Neutrophil (primary cell): ENCODE measurements around the gene STK33.

ENCODE experiments used
- H3K27ac ChIP-seq: fragments of 200-600 bp; sonication (generic); 2 replicates; pipeline ENCODE4 v1.5.1; 2016; ENCODE audit warnings: mild to moderate bottlenecking, moderate library complexity
- H3K27me3 ChIP-seq: fragments of 200-600 bp; sonication (generic); 2 replicates; pipeline ENCODE4 v1.6.0; 2016; ENCODE audit warnings: mild to moderate bottlenecking
- H3K36me3 ChIP-seq: fragments of 200-600 bp; sonication (generic); 2 replicates; pipeline ENCODE4 v1.5.1; 2017
- H3K4me1 ChIP-seq, 2 experiments: fragments of 200-600 bp in 1 of 2; sonication (generic) in 1 of 2; 1 replicate in 1 of 2; 2 replicates in 1 of 2; pipeline versions ENCODE4 v1.5.1 to v1.6.1; 2013 to 2016; ENCODE audit warnings: low read depth in 1 of 2, low read length in 1 of 2, mild to moderate bottlenecking in 1 of 2, moderate library complexity in 1 of 2; ENCODE audit not compliant: control insufficient read depth in 1 of 2, insufficient read depth in 1 of 2
- H3K4me3 ChIP-seq, 2 experiments: fragments of 200-600 bp in 1 of 2; sonication (generic) in 1 of 2; 1 replicate in 1 of 2; 2 replicates in 1 of 2; pipeline ENCODE4 v1.5.1; 2013 to 2016; ENCODE audit warnings: low read depth in 1 of 2, low read length in 1 of 2, mild to moderate bottlenecking in 1 of 2, moderate library complexity in 1 of 2
- H3K9me3 ChIP-seq: fragments of 200-600 bp; sonication (generic); 2 replicates; pipeline ENCODE4 v1.5.1; 2016
- TF ChIP-seq, protein P1 (sequence below): fragments of 200-600 bp; sonication (generic); IDR thresholded peaks from 2 replicates; pipeline ENCODE4 v1.5.1; 2016; ENCODE audit warnings: antibody characterized with exemption

STK33 gene

GRCh38 chr11:8372641-8373381, 221.2 kb downstream of the STK33 start:
- H3K27ac ChIP-seq, result no peak overlapping the region
- H3K36me3 ChIP-seq, result no peaks in the 10 kb centered on the region
- H3K4me3 ChIP-seq, result no peak overlapping the region
- H3K9me3 ChIP-seq, result no peaks in the 10 kb centered on the region
- TF ChIP-seq, protein P1, sequence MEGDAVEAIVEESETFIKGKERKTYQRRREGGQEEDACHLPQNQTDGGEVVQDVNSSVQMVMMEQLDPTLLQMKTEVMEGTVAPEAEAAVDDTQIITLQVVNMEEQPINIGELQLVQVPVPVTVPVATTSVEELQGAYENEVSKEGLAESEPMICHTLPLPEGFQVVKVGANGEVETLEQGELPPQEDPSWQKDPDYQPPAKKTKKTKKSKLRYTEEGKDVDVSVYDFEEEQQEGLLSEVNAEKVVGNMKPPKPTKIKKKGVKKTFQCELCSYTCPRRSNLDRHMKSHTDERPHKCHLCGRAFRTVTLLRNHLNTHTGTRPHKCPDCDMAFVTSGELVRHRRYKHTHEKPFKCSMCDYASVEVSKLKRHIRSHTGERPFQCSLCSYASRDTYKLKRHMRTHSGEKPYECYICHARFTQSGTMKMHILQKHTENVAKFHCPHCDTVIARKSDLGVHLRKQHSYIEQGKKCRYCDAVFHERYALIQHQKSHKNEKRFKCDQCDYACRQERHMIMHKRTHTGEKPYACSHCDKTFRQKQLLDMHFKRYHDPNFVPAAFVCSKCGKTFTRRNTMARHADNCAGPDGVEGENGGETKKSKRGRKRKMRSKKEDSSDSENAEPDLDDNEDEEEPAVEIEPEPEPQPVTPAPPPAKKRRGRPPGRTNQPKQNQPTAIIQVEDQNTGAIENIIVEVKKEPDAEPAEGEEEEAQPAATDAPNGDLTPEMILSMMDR, result no peak
- H3K27me3 ChIP-seq, result no peaks in the 10 kb centered on the region
- no peaks in the 10 kb centered on the region for H3K4me1 ChIP-seq

DNA sequence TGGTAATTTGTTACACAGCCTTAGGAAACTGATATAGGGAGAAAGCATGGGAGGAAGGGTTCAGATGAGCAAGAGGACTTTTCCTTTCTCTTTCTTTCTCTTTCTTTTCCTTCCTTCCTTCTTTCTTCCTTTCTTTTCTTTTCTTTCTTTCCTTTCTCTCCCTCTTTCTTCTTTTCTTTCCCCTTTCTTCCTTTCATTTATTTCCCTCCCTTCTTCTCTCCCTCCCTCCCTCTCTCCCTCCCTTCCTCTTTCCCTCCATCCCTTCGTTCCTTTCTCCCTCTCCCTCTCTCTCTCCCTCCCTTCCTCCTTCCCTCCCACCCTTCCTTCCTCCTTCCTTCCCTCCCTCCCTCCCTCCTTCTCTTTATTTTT, 222.5 kb downstream of the STK33 start:
- no peaks in the 10 kb centered on the region for H3K36me3 ChIP-seq
- no peaks in the 10 kb centered on the region for H3K27me3 ChIP-seq
- H3K4me1 ChIP-seq, result no peaks in the 10 kb centered on the region
- TF ChIP-seq, protein P1, result no peak
- H3K4me3 ChIP-seq, result no peak overlapping the region
- no peaks in the 10 kb centered on the region for H3K9me3 ChIP-seq
- H3K27ac ChIP-seq, result no peak overlapping the region

DNA sequence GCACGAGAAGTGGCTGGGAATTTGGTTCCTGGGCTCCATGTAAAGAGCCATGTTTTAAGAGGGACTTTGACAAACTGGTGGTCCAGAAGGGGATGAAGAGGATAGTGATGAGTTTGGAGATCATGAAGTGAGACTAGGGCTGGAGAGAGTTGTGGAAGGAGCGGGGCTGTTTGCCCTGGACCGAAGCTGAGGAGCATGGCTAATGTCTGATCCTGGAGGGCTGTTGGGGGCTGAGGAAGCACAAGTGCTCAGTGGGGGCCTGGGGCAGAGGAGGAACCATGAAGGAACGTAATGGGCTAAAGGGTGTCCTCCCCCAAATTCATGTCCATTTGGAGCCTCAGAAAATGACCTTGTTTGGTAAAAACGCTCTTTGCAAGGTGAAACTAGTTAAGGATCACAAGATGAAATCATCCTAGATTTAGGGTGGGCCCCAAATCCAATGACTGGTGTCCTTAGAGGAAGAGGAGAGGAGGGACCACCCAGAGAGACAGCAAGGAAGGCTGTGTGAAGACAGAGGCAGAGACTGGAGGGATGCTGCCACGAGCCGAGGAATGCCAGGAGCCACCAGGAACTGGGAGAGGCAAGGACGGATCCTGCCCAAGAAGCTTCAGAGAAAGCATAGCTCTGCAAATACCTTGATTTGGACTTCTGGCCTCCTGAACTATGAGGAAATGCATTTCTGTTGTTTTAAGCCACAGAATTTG, 223.1 kb downstream of the STK33 start:
- no peaks in the 10 kb centered on the region for H3K4me1 ChIP-seq
- H3K36me3 ChIP-seq, result no peaks in the 10 kb centered on the region
- H3K9me3 ChIP-seq, result no peaks in the 10 kb centered on the region
- no peaks in the 10 kb centered on the region for H3K27me3 ChIP-seq
- H3K4me3 ChIP-seq, result no peak overlapping the region
- H3K27ac ChIP-seq, result no peak overlapping the region
- TF ChIP-seq, protein P1, result no peak

GRCh38 chr11:8369592-8370205, 224.3 kb downstream of the STK33 start:
- Histone ChIP-seq H3K36me3 (no peaks in the 10 kb centered on the region), H3K4me3 (no peak overlapping the region), H3K9me3 (no peaks in the 10 kb centered on the region), H3K27ac (no peak overlapping the region), H3K4me1 (no peaks in the 10 kb centered on the region), H3K27me3 (no peaks in the 10 kb centered on the region)
- TF ChIP-seq, protein P1, result no peak

GRCh38 chr11:8368772-8369171, 225.3 kb downstream of the STK33 start:
- Histone ChIP-seq H3K27me3 (no peaks in the 10 kb centered on the region), H3K36me3 (no peaks in the 10 kb centered on the region)
- TF ChIP-seq, protein P1, result no peak

More at GRCh38 chr11:8368772-8369171, 225.3 kb downstream of the STK33 start:
- no peaks in the 10 kb centered on the region for H3K9me3 ChIP-seq
- peaks cover 0 to under 1% of the 10 kb centered on the region in 2 experiments for H3K4me1 ChIP-seq
- no peak overlapping the region for H3K27ac ChIP-seq
- no peak overlapping the region for H3K4me3 ChIP-seq
